Measurements from ENCODE around the gene PACS2.

Gene PACS2

DNA sequence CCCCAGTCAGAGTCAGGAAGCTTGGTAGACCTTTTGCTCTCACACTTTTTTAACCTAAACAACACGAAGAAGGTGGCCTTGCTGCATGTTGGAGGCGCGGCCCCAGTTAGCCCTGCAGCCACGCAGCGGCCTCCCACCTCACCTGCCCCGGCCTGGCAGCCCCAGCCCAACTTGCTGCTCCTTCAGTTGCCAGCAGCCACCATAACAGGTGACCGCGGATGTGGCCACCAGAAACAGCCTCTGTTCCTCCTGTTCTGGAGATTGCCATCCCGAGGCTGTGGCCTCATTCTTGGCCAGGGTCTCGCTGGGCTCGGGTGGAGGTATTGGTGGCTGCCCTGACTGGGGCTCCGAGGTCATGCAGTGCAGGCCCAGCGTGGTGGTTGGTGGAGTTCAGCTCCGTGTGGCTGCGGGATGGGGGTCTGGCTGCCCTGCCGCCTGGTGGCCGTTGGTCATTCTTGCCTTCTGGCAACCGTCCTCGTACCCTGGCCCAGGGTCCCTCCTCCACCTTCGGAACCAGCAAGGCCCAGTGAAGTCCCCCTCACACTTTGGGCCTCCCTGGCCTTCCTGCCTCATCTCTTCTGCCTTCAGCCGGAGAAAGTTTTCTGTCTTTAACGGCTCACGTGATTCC, 63.1 kb downstream of the PACS2 start:
- no peak for DNase-seq

DNA sequence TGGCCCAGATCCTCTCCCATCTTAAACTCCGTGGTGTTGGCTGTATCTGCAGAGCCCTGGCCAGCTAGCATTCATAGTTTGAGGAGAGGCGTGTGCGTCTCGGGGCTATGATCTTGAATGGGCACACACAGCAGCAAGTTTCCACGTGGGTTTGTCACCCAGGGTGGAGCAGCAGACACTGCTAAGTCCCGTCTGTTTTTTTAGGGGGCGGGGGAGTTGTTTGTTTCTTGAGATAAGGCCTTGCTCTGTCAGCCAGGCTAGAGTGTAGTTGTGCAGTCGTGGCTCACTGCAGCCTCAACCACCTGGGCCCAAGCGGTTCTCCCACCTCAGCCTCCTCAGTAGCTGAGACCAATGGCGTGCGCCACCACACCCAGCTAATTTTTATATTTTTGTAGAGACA, 63.7 kb downstream of the PACS2 start:
- no peak for DNase-seq

DNA sequence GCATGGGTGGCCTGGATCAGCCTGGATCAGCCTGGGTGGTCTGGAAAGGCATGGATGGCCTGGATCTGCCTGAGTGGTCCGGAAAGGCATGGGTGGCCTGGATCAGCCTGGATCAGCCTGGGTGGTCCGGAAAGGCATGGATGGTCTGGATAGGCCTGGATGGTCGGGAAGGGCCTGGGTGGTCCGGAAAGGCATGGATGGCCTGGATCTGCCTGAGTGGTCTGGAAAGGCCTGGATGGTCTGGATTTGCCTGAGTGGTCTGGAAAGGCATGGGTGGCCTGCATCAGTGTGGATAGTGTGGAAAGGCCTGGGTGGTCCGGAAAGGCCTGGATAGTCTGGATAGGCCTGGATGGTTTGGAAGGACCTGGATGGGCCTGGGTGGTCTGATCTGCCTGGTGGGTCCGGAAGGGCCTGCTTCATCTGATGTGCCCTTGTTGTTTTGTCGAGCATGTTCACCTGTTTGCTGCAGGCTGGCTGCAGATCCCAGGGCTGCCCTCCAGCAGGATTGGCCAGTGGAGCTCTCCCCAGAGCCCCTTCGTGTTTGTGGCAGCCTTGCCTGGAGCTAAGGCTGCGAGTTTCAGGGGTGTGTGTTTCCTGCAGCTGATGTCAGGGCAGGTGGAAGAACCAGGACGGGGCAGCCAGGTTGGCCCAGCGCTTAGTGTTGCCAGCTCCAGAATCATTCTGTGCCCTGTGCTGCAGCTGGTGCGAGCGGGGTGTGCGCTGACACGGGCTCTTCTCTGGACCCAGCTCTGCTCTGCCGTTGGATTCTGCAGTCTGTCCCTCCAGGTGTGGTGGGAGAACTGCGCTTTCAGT, 64.5 kb downstream of the PACS2 start:
- no peak for DNase-seq

DNA sequence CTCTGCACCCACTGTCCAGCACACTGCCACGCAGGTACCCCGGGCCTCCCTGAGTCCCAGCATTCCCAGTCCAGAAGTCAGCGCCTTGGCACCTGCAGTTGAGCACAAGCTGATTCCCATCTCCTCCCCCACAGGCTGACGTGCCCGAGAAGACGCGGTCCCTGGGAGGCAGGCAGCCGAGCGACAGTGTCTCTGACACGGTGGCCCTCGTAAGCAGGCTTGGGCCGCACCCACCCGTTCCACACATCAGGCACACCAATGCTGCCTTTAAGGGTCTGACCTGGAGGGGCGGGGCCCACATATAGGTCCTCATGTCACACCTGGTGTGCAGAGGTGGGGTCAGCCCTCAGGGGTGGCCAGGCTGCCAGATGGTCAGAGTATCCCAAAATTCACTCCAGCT, 65.4 kb downstream of the PACS2 start:
- DNase-seq = no peak

DNA sequence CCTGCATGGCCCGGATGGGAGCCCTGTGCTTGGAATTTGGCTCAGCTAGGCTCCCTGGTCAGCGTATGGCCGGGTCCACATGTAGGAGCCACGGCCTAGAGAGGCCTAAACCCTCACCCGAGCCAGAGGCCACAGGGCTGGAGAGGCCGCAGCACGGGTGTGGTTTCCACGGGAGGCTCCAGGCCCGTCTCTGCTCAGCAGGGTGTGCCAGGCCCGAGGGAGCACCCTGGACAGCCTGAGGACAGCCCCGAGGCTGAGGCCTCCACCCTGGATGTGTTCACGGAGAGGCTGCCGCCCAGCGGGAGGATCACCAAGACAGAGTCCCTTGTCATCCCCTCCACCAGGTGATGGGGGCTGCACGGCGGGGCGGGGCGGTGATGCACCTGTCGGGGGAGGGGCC, 66.2 kb downstream of the PACS2 start:
- no peak for DNase-seq

DNA sequence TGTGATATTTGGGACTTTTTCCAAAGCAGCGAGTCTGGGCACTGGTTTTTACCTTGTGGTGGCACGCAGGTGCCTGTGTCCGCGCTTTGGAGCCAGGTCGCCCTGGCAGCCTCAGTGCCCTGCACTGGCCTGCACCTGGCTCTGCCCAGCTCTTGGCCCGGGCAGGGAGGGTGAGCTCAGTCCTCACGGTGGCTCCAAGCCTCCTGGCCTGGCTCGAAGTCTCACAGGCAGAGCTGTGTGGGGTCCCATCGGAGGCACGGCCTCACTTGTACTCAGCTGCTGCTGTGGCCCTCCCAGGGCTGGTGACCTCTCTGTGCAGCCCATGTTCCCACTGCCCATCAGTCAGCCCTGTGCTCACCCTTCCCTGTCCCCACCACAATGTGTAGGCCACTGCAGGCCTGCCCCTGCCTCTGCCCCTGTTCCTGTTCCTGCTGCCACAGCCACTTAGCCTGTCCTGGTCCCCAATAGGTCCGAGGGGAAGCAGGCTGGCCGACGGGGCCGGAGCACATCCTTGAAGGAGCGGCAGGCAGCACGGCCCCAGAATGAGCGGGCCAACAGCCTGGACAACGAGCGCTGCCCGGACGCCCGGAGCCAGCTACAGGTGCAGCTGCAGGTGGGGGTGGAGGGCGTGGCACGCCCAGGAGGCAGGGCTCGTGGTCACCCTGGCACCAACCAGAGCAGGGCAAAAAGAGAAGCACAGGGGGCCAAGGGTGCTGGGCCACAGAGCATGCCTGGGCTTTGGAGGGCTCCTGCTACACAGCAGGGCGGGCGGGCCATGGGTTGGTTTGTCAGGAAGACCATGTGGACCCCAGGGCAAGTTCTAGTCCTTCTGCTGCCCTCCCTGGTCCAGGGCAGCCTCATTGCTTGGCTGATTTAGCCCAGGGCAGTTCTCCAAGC, 67.1 kb downstream of the PACS2 start:
- DNase-seq = no peak

DNA sequence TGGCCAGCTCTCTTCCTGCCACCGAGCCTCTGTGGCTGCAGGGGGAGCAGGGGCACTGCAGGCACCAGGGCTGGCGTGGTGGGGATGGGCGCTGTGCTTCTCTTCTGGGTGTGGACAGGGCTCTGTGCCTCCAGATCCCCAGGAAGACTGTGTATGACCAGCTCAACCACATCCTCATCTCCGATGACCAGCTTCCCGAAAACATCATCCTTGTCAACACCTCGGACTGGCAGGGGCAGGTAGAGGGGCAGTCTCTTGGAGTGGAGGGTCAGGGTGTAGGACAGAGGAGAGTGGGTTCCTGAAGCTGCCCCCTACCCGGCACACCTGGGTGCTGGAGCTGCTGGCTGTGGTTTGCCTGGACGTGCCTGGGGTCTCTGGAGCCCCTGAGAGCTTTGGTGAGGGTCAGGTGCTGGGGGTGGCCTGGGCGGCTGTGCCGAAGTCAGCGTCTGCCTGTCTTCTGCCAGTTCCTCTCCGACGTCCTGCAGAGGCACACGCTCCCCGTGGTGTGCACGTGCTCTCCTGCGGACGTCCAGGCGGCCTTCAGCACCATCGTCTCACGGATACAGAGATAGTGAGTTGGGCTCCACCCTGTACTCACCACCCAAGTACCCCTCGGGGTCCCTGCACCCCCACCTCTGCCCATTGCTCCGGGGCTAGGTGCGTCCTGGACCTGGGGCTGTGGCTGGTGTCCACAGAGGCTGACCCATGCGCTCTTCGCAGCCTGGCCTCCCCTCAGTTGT, 68.0 kb downstream of the PACS2 start:
- no peak for DNase-seq

DNA sequence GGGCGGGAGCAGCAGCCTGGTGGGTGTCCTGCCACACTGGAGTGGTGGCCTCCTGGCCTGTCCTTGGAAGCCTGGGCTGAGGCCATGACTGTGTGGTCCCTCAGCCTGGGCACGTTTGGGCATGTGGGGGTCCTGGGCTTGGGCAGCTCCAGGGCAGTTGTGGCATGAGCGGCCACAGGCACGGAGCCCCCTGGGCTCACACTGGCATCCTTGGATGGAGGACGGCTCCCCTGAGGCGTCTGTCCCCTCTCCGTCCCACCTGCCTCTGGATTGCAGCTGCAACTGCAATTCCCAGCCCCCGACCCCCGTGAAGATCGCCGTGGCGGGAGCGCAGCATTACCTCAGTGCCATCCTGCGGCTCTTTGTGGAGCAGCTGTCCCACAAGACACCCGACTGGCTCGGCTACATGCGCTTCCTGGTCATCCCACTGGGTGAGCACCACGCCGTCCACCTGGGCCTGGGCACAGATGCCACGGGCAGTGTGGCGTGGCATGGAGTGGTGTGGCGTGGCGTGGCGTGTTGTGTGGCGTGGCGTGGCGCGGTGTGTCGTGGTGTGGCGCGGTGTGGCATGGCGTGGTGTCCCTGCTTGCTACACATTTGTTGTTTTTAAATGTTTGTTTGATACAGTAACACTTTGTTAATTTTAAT, 68.7 kb downstream of the PACS2 start:
- no peak for DNase-seq

DNA sequence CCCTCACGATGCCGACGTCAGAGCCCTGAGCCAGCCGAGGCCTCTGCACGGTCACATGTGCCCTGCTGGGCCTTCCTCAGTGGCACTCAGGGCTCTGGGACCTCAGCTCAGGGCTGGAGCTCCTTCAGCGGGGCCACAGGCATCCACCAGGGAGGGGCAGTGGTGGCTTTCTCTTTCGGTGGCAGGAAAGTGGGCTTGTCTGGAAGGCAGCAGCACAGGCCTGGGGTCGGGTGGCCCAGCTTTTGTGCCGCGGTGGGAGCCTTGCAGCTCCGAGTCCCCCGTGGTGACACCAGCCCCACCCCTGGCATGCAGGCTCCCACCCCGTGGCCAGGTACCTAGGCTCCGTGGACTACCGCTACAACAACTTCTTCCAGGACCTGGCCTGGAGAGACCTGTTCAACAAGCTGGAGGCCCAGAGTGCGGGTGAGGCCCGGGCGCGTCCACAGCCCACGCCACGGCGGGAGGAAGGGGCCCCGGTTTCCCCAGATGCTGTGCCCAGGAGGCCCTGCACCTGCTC, 69.6 kb downstream of the PACS2 start:
- no peak for DNase-seq

DNA sequence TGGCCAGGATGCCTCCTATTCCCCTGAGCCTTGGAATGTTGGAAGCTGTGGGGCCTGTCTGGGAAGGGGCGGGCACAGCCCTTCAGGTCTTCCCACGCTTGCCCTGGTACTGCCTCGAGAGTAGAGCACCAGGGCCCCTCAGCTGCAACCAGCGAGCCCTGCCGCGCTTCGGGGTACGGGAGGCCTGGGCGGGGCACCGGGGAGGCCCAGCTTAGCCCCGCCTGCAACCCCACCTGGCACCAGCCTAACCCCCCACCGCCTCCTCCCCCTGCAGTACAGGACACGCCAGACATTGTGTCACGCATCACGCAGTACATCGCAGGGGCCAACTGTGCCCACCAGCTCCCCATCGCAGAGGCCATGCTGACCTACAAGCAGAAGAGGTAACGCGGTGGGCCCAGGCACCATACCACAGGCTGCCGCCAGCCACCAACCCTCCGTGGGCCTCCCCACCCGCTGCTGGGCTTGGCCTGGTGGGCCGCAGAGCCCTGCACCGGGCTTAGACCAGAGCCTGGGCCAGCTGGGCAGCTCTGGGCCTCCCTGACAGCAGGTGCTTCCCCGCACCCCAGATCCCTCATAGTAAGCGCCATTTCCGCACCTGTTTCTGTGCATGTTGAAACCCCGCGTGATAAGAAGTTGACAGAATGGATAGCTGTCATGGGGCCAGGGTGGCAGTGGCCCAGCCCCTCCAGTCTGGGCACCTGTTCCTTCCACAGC, 70.2 kb downstream of the PACS2 start:
- no peak for DNase-seq

DNA sequence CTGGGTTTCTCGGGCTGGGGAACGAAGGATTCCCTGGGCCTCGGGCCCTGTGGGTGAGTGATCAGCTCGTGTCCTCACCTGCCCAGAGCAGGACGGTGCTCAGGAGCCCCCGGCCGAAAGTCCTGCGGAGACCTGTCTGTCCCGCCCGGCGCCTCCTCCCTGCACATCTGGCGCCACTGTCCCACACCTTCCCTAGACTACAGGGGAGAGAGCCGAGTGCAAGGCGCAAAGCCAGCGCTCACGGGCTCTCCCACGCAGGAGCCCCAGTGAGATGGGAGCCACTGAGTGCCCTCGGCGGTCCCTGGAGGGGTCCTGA, 70.7 kb downstream of the PACS2 start:
- no peak for DNase-seq

DNA sequence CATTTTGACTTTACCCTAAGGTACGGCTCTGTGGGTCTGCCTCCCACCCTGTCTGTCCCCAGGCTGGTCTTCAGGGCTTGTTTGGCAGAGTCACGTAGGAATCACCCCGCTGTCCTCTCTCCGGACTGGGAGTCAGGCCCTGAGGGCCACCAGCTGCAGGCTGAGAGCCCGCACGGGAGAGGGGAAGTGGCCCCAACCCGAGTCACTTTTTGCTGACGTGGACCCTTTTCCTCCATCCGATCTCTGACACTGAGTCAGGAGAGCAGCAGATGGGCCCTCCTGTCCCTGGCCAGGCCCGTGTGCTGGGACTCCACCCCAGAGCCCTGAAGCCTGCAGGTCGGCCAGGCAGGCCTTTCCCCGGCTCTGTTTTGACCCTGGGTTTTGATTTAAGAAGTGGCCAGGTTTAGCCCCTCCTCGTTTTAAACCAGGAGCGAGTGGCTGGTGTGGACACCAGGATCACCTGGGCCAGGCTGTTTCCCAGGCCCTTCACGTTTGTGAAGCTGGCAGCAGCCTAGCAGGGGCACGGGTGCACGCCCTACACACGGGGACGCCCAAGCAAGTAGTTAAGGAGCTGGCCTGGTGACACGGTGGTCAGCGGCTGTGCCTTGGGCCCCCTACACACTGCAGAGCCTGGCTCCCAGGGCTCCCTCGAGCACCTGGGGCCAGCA, 71.3 kb downstream of the PACS2 start:
- no peak for DNase-seq

DNA sequence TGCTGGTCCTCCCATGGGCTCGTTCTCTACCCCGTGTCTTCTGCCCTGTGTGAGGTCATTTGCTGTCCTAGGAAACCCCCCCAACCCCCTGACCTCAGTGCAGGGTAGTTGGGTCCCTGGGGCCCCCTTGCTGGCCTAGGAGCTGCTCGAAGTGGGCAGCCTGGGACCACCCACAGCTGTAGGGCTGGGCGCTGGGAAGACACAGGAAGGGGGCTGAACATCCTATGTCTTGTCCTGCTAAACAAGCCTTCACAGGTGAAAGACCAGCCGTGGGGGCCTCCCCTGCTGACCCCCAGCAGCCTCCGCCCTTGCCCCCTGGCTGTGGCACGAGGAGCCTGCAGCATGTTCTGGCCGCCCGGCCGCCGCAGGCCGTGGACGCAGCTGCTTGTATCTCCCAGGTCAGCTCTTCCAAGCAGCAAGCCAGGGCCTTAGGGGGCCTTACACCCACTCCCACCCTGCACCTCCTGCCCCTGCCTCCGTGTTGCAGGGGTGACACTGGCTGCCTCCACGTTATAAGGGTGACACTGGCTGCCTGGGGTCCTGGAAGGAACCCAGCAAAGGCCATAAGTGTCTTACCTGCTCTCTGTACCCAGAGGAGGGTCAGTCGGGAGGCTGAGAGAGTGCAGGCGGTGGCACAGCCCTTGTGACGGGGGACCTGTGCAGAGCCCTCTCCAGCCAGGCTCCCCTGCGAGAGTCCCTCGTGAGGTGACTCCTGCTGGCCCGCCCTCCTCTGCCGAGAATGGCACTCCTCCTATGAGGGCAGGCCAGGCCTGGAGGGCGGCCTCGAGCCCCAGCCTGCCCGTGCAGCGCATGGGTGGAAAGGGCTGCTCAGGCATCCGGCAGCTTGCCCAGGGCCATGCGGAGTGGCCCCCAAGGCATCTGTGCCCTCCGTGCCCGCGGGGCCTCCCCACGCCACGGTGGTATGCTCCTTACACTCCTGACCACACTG, 72.3 kb downstream of the PACS2 start:
- no peak for DNase-seq

DNA sequence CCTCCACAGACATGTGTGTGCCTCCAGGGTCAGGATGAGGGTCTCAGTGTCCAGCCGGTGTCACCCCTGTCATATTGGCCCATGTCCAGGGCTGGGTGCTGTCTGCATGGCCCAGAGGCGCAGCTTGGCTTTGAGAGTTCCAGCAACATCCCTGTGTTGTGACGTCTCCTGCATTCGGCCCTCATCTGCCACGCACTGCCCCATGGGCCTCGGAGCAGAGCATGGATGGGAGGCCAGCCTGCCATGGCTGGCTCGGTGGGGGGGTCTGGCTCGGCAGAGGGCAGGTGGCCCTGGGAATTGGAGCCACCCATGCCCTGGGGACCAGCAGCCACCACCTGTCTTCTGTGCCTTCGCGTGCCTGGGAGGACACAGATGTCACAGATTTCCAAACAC, 73.0 kb downstream of the PACS2 start:
- DNase-seq = no peak

DNA sequence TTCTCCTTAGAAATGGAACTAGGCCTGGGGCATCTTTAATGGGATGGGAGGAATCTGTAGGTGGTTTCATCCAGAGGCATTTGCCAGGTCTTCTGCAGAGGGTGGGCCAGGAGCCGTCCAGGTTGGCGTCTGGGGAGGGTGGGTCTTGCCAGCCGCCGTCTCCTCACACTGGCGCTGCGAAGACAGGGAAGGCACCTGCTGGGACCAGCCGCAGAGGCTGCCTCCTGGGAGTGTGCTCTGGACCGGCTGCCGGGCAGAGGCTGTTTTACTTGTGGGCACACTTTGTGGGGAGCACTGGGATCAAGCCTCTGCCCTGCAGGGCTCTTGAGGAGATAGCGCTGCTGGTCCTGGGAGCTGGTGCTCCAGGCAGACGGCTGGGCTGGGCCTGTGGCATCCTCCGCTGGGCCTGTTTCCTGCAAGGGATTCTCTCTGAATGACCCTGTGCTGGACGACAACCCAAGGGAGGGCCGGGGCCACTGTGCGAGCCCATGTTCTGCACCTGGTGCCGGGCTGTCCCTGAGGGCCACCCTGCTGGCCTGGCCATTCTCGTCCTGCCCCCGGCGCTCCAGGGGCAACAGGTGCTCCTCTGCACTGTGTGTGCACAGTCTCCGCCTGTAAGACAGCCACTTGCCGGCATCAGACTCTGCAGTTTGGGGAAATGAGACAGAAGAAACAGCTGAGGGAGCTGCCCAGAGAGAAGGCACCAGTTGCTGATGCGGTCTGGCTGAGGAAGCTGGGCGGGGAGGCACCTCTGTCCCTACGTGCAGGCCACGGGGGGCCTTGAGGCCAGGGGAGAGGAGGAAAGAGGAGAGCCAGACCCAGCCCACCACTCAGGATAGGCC, 73.8 kb downstream of the PACS2 start:
- DNase-seq = no peak

DNA sequence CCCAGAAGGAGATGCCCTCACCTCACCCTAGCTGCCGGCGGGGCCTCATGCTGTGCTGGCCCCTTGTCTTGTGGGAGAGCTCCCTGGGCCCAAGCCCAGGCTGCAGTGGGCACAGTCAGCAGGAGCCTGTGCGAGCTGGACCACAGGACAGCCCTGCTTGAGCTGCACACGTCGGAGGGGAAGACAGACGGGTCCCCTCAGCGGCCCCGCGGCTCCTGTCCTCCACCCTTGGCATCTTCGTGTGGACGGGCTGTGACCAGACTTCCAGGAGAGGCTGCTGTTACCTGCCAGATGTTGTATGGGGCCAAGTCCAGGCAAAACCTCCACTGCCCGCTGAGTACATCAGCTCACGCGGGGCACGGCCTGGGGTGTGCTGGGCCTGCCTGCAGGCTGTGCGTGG, 74.4 kb downstream of the PACS2 start:
- DNase-seq = no peak

DNA sequence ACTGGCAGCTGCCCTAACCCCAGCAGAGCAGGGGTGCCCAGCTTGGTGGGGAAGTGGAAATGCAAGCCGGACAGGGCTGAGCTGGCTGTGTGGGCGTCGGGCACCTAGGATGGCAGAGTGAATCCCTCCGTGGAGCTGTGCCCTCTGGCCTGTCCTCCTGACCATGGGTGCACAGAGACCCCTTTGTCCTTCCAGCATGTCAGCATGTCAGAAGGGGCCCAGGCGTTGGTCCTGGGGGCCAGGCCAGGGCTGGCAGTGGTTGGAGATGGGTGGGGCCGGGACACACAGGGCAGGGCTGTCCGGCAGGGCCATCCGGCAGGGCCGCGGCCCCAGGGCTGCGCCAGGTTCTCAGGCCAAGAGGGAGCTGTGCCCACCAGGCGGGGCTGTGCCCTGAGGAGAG, 75.0 kb downstream of the PACS2 start:
- DNase-seq = no peak

DNA sequence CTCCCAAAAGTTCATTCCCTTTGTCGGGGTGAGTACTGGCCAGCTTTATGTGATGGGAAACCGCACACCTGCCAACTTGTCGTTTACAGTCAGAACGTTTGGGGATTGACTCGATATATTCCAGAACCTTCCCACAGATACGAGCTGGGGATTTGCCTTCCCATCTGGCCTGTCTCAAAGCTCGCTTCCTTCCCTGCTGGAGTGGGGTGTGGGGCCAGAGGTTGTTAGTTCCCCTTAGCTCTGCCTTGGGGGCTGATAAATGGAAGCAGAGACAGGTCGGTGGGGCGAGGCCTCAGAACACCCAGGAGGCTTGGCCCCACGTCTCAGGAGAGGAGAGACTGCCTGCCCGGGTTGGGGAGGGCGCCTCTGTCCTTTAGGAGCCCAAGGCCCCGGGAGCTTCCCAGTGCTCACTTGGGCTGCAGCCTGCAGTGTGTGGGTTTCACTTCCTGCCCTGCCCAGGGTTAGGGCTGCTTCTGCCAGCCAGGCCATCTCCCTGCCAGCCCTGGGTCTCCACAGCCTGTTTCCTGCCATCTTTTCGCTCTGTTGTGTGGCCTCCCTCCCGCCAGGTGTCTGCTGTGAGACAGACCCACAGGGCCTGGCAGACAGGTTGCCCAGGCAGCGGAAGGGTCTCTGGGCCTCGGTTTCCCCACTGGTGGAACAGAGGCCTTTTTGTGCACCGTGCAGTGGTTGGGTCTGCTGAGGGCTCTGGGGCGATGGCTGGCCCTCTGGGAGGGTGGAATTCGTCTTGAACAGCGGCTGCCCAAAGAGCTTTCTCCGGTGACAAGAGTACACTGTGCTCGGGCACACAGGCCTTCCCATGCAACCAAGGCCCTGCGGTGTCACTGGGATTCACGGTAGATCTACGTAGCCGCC, 75.7 kb downstream of the PACS2 start:
- no peak for DNase-seq

All from left hindlimb (tissue), 1 donor.